ENCODE data around the gene TLCD3A. TPM values are rescaled to one million over a fixed set of nuclear protein-coding genes. Genes with fewer than 3 reads are reported as not detected.

The TLCD3A gene
- total and polyA plus RNA-seq, 9 of the 15 experiments (the other 6 are each of a cell fraction or from before 2014, with no cell fraction given) = 1.3 to 13.5 (median 7.3) TPM

GRCh38 chr17:746181-746580 lies 13.8 kb downstream of the TLCD3A start (continued):
- TF ChIP-seq UBTF (IDR thresholded peaks at IDR 0.05; ENCODE audit: borderline replicate concordance in 1 of 2, low read depth in 2 of 2, low read length in 2 of 2) = no peak

DNA sequence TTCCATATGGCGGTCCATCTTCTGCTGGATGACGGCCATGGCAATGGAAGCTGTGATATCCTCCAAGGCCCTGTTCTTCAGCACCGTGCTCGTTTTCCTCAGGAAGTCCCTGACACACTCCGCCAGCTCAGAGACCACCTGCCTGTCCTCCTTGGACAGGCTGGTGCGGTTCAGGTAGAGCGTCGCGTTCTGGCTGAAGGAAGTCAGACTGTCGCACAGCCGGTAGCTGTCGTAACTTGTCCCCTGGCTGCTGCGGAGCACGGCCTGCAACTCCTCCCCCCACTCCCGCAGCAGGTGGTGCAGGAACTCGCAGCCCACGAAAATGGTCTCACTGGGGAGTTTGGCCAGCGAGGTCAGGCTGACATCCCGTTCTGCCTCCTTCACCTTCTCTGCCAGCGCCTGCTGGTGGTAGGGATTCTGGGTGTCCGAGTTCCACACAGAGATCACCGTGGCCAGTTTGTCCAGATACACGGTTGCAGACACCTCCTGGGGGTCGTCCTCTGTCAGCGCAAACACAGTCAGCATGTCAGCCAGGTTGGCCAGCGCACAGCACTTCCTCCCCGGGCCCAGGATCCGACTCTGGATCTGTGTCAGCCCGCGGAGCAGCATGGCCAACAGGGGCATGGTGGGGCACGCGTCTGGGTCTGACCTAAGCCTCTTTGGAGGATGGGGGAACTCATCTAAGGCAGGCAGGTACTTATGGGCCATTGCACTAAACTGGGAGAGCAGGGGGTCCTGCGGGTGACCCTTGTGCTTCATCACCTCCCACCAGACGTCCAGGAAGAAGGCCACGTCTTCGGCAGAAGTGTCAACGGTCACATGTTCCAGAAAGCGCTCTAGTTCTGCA lies 14.6 kb downstream of the TLCD3A start:
- Histone ChIP-seq H2AFZ (ENCODE audit: low read depth, low read length) (no peak overlapping the region), H3K9ac (ENCODE audit: insufficient read depth in 1 of 2, low read depth in 2 of 2, low read length in 2 of 2) (no peak overlapping the region), H4K20me1 (replicated peaks; ENCODE audit: control insufficient read depth, insufficient read depth, low read length) (peaks cover 23% of the 10 kb centered on the region), H3K27me3 (ENCODE audit: control insufficient read depth in 2 of 2, insufficient read depth in 2 of 2, low read length in 2 of 2) (no peaks in the 10 kb centered on the region), H3K79me2 (ENCODE audit: control insufficient read depth, insufficient read depth, low read length) (peaks cover 64% of the 10 kb centered on the region), H3K9me1 (ENCODE audit: control insufficient read depth, insufficient read depth, low read length) (no peaks in the 10 kb centered on the region), H3K4me3 (no peak overlapping the region), H3K27ac (ENCODE audit: extremely low read depth, low read depth, low read length) (no peak overlapping the region), H3K4me2 (ENCODE audit: insufficient read depth, low read length) (no peak overlapping the region), H3K4me1 (replicated peaks in 1 of 2; ENCODE audit: control insufficient read depth in 2 of 2, insufficient read depth in 2 of 2, low read length in 2 of 2) (peaks cover 4% of the 10 kb centered on the region in 2 experiments; a peak in 2 of 5 replicates), H3K9me3 (replicated peaks; ENCODE audit: control insufficient read depth, insufficient read depth, low read depth, low read length) (no peaks in the 10 kb centered on the region), H3K36me3 (ENCODE audit: control insufficient read depth, insufficient read depth, low read length) (peaks cover 77% of the 10 kb centered on the region)
- intact Hi-C loops (cut with micrococcal nuclease) (no loop called here), in situ Hi-C loops (cut with MboI) (no loop called here)
- DNase-seq (ENCODE audit: extremely low read depth in 1 of 4, low spot score in 3 of 4) = no peak
- 92% methylated on average over 12 of the region's 38 CpGs for WGBS (ENCODE audit: insufficient coverage, low coverage, missing lambda C conversion rate)
- POLR2A ChIA-PET = interaction anchor here (0.6 to 1.0 kb wide), 3 partner anchors 12 to 1519 kb away, joined by 3 to 5 read pairs (median 4); partner anchors contain the start of gene VPS53
- ATAC-seq = no peak
- CTCF ChIA-PET (ENCODE audit: low intra/inter-chr PET ratio) = no interaction called here
- FAIRE-seq = no peak
- no TSS peak for BruUV-seq (replicated peaks)
- TF ChIP-seq, protein P1, sequence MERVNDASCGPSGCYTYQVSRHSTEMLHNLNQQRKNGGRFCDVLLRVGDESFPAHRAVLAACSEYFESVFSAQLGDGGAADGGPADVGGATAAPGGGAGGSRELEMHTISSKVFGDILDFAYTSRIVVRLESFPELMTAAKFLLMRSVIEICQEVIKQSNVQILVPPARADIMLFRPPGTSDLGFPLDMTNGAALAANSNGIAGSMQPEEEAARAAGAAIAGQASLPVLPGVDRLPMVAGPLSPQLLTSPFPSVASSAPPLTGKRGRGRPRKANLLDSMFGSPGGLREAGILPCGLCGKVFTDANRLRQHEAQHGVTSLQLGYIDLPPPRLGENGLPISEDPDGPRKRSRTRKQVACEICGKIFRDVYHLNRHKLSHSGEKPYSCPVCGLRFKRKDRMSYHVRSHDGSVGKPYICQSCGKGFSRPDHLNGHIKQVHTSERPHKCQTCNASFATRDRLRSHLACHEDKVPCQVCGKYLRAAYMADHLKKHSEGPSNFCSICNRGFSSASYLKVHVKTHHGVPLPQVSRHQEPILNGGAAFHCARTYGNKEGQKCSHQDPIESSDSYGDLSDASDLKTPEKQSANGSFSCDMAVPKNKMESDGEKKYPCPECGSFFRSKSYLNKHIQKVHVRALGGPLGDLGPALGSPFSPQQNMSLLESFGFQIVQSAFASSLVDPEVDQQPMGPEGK (CRISPR knock-in tag; IDR thresholded peaks at IDR 0.05; ENCODE audit: borderline replicate concordance) = no peak
- no peak for TF ChIP-seq SIRT6 (IDR thresholded peaks at IDR 0.05; ENCODE audit: low read depth, low read length)
- TF ChIP-seq NCOA1 (IDR thresholded peaks at IDR 0.05; ENCODE audit: low read depth) = no peak
- TF ChIP-seq RHOXF2B (CRISPR knock-in tag; conservative IDR thresholded peaks at IDR 0.05) = no peak
- TF ChIP-seq OTX1 (CRISPR knock-in tag; IDR thresholded peaks at IDR 0.05) = no peak
- TF ChIP-seq NR2C1 (IDR thresholded peaks at IDR 0.05) = no peak
- TF ChIP-seq NR2C1 (tag; IDR thresholded peaks at IDR 0.05) = no peak
- no peak for TF ChIP-seq SNIP1 (IDR thresholded peaks at IDR 0.05; ENCODE audit: low read depth)
- TF ChIP-seq SMAD3 (CRISPR knock-in tag; conservative IDR thresholded peaks at IDR 0.05) = no peak
- TF ChIP-seq POLR2G (IDR thresholded peaks at IDR 0.05; ENCODE audit: low read depth, low read length) = 0 out of 2 replicates have a peak, but pooled peaks have one; percentile 26
- peak; percentile 40; the same call in 1 of the 2 replicates for TF ChIP-seq RBFOX2 (IDR thresholded peaks at IDR 0.05; ENCODE audit: low read depth, low read length)
- TF ChIP-seq, protein P2, sequence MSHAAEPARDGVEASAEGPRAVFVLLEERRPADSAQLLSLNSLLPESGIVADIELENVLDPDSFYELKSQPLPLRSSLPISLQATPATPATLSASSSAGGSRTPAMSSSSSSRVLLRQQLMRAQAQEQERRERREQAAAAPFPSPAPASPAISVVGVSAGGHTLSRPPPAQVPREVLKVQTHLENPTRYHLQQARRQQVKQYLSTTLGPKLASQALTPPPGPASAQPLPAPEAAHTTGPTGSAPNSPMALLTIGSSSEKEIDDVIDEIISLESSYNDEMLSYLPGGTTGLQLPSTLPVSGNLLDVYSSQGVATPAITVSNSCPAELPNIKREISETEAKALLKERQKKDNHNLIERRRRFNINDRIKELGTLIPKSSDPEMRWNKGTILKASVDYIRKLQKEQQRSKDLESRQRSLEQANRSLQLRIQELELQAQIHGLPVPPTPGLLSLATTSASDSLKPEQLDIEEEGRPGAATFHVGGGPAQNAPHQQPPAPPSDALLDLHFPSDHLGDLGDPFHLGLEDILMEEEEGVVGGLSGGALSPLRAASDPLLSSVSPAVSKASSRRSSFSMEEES (CRISPR knock-in tag; IDR thresholded peaks at IDR 0.05) = no peak
- TF ChIP-seq SMARCE1 (IDR thresholded peaks at IDR 0.05) = no peak
- TF ChIP-seq MEF2A (IDR thresholded peaks at IDR 0.05; ENCODE audit: control insufficient read depth, low read depth, low read length) = no peak

Data from K562 (cell line).